ENCODE data around the gene SPTBN1.

DNA sequence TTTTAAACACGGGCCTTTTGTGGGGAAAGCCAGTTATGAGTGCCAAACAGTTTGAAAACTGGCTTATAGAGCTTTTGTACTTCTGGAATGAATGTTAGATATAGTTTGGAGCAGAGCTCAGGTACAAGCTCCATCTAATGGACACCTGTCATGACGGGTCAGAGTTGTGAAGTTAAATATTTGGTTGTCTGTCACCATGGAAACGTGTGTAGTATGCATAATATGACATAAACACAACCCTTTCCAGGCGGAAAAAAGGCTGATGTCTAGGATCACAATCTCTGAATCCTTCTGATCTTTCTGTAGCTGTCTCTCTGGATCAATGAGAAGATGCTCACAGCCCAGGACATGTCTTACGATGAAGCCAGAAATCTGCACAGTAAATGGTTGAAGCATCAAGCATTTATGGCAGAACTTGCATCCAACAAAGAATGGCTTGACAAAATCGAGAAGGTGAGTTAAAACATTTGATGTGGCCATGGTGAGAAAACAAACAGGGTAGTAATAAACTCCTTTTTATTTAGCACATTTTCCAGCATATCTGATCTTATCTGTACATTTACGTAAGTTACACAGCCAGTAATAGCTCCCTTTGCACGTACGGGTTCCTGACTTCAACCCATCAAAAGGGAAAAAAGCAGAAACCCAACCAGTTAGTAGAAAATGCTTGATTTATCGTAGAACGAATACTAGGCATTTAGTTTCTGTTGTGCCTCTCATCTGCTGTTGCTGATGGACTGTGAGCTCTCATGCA is 186.7 kb downstream of the SPTBN1 start:
- TF ChIP-seq, protein P1, sequence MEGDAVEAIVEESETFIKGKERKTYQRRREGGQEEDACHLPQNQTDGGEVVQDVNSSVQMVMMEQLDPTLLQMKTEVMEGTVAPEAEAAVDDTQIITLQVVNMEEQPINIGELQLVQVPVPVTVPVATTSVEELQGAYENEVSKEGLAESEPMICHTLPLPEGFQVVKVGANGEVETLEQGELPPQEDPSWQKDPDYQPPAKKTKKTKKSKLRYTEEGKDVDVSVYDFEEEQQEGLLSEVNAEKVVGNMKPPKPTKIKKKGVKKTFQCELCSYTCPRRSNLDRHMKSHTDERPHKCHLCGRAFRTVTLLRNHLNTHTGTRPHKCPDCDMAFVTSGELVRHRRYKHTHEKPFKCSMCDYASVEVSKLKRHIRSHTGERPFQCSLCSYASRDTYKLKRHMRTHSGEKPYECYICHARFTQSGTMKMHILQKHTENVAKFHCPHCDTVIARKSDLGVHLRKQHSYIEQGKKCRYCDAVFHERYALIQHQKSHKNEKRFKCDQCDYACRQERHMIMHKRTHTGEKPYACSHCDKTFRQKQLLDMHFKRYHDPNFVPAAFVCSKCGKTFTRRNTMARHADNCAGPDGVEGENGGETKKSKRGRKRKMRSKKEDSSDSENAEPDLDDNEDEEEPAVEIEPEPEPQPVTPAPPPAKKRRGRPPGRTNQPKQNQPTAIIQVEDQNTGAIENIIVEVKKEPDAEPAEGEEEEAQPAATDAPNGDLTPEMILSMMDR (IDR thresholded peaks at IDR 0.05; ENCODE audit: low read length) = no peak
- TF ChIP-seq EZH2 (IDR thresholded peaks at IDR 0.05; ENCODE audit: borderline replicate concordance, low read length) = no peak

All from OCI-LY1 (cell line).